NCI-H2227 treated with DMSO at 0.1 percent for 48 hours (cell line): ENCODE measurements around the gene CFAP58.

Experiments used
- DNase-seq: peaks from one replicate; lab custom pipeline; 2025; lab: John Stamatoyannopoulos, UW

CFAP58 gene

GRCh38 chr10:104323085-104323484 lies 30.5 kb upstream of the CFAP58 start:
- no peak for DNase-seq

GRCh38 chr10:104323760-104324201 lies 29.9 kb upstream of the CFAP58 start:
- DNase-seq = no peak

- DNase-seq = no peak
Observed at GRCh38 chr10:104324221-104324686, 29.4 kb upstream of the CFAP58 start.

- no peak for DNase-seq
Observed at GRCh38 chr10:104324931-104325330, 28.7 kb upstream of the CFAP58 start.

GRCh38 chr10:104325436-104326435 lies 27.9 kb upstream of the CFAP58 start:
- no peak for DNase-seq

- DNase-seq = no peak
Observed at GRCh38 chr10:104326991-104327610, 26.5 kb upstream of the CFAP58 start.

GRCh38 chr10:104327745-104328645 lies 25.6 kb upstream of the CFAP58 start:
- no peak for DNase-seq

GRCh38 chr10:104328646-104328895 lies 25.1 kb upstream of the CFAP58 start:
- peak; percentile 53 for DNase-seq

GRCh38 chr10:104328896-104329710 lies 24.5 kb upstream of the CFAP58 start:
- DNase-seq = peak; percentile 82

- DNase-seq = no peak
Observed at GRCh38 chr10:104329735-104330134, 23.9 kb upstream of the CFAP58 start.

- DNase-seq = no peak
Observed at GRCh38 chr10:104330168-104331110, 23.2 kb upstream of the CFAP58 start.

- peak; percentile 83 for DNase-seq
Observed at GRCh38 chr10:104331208-104331838, 22.3 kb upstream of the CFAP58 start.

- DNase-seq = no peak
Observed at GRCh38 chr10:104332243-104333031, 21.2 kb upstream of the CFAP58 start.

GRCh38 chr10:104333032-104333727 lies 20.5 kb upstream of the CFAP58 start:
- no peak for DNase-seq

GRCh38 chr10:104333728-104334373 lies 19.8 kb upstream of the CFAP58 start:
- DNase-seq = no peak

- no peak for DNase-seq
Observed at GRCh38 chr10:104334561-104334960, 19.1 kb upstream of the CFAP58 start.

- no peak for DNase-seq
Observed at GRCh38 chr10:104334965-104335650, 18.5 kb upstream of the CFAP58 start.
